Measurements from ENCODE around the gene LRRC26.
"Not testable (repeated sequence)": the region's sequence is repeated elsewhere in the genome, so short reads cannot be mapped to it uniquely, and the experiment has no call there.

LRRC26 gene

DNA sequence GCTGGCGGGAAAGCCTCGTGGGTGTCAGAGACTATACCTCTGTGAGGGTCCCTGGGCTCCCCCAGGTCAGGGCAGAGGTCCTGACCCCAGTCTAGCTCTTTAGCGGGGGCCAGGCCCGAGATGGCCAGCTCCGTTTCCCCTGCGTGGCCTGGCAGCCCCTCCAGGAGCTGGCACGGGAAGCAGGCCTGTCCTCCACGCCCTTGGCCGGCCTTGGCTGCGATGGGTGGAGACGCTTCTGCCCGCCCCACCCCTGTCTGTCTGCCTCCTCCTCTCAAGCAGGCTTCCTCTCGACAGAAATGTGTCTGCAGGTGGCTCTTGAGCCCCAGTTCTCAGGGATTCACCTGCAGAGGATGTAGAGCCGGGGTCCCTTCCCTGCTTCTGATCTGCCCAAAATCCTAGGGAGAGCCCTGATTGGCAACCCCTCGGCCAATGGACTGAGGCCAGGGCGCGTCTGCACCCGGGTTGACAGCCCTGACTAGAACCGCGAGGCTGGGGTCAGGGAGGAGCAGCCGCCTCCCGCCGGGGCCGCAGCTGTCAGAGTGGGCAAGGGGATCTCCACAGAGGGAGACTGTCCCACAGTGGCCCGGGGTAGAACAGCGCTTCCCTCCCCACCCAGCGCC, 33.5 kb downstream of the LRRC26 start:
- no peak for DNase-seq (ENCODE audit: low read depth)

DNA sequence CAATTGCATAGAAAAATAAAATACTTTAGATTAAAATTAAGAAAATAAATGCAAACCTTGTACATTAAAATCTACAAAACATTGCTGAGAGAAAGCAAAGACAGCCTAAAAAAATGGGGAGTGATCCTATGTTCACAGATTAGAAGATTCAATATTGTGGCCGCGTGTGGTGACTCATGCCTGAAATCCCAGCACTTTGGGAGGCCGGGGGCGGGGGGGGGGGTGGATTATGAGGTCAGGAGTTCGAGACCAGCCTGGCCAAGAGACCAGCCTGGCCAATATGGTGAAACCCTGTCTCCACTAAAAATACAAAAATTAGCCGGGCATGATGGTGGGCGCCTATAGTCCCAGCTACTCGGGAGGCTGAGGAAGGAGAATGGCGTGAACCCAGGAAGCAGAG, 34.7 kb downstream of the LRRC26 start:
- not testable (repeated sequence) for DNase-seq (ENCODE audit: low read depth)

DNA sequence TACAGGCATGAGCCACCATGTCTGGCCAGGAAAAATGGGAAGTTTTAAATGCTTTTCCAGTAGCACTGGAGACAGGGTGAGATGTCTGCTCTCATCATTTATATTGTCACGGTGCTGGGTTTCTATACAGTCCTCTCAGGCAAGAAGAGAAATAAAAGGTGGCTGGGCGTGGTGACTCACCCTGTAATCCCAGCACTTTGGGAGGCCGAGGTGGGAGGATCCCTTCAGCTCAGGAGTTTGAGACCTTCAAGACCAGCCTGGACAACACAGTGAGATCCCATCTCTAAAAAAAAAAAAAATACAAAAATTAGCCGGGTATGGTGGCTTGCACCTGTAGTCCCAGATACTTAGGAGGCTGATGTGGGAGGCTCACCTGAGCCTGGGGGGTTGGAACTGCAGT, 35.7 kb downstream of the LRRC26 start:
- no peak for DNase-seq (ENCODE audit: low read depth)

DNA sequence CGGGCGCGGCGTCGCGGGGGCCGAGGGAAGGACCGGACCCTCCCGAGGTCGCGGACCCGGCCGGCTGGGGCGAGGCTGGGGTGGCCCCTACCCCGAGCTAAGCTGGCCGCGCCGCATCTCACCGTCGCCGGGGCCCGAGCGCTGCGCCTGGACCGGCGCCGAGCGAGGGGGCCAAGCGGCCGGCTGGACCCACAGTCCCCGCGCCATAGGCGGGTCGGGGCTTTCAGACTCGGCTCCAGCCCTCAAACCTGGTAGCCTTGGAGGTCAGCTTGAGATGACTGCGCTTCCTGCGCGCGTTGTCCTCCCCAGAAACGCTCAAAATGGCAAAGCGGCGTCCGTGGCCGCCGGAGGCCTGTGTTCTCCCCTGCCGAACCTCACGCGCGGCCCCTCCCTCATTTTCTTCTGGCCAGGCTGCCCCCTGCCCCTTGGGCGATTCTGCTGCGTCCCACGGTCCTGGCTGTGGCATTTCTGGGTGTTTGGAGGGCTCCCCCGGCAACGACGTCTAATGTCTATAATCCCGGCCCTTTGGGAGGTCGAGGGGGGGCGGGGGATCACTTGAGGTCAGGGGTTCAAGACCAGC, 39.6 kb downstream of the LRRC26 start:
- no peak for DNase-seq (ENCODE audit: low read depth)

DNA sequence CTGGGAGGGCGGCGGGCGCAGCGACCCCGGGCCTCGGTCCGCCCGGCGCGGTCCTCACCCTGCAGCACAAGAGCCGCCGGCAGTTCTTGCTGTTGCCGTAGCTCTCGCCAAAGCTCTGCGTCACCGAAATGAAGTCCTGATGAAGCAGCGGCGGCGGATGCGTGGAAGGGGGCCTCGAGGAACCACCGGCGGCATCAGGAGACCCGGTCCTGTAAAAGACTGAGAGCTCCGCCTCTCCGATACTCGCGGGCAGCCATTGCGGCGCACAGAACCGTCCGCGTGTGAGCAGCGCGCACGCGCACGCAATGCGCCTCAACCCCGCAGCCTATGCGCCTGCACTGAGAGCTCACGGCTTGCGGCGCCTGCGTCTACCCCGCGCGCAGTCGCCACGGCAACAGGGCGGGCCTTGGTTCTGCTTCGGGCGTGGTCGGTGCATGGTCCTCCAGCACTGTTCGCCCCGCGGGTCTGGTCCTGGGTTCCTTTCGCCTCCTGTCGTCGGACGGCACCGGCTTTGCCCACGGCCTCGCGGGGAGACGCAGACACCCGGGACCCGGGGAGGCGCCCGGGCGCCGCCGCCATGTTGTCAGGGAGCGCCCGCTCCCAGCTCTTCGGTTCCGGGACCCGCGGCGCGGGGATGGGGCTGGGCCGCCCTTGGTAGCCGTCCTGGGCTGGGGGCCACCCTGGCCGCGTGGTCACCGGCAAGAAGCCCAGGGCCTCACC, 40.2 kb downstream of the LRRC26 start:
- DNase-seq (ENCODE audit: low read depth) = peak; percentile 60

DNA sequence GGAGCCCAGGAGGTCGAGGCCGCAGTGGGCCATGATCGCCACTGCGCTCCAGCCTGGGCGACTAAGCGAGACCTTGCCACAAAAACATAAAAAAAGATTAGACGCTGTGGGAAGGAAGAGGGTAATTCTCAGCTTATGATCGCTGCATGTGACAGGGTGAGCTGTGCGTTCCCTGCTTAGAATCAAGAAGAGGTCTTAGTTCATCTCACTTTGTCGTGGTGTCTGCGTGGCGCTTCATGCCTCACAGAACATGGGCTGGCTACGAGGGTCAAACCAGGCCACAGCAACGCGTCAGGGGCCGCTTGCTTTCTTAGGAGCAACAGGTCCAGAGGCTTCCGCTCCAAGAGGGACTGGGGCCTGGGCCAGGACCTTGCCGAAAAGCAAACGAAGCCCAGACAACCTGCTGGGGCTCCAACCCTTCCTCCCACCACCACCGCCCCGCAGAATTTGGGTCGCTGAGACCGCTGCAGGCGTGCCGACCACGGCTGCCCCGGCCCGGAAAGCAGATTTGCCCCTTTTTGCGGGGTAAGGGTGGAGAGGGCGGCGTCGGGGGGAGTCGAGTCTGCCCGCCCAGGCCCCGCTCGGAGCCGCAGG, 40.9 kb downstream of the LRRC26 start:
- DNase-seq (ENCODE audit: low read depth) = no peak

DNA sequence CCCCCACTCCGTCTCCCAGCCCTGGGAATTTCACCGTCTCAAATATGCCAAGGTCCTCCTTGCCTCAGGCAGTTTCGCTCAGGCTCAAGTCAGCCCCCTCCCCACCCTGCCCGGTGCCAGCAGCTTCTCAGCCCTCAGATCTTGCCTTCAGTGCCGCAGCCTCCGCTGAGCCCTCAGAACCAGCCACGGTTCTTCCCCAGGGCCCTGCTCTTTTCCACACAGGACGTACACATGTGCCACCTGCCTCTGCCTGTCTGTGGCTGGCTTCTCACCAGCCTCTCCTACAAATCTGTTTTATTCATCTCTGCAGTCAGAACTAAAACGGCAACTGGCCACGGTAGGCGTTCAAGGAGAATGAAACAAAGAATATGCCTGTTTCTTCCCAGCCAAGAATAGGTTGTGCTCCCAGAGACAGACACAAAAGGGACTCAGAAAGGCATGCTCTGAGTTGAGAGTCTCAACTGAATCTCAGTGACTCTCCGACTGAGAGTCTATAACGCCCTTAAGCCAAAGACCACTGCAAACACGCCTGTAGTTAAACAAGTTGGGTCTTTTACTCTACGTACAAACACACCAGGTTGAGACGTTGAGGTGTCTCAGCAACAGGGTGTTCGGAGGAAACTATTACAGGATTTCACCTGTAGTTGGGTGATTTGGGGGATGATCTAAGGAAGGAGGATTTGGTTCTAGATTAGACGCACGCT, 41.5 kb downstream of the LRRC26 start:
- DNase-seq (ENCODE audit: low read depth) = no peak

DNA sequence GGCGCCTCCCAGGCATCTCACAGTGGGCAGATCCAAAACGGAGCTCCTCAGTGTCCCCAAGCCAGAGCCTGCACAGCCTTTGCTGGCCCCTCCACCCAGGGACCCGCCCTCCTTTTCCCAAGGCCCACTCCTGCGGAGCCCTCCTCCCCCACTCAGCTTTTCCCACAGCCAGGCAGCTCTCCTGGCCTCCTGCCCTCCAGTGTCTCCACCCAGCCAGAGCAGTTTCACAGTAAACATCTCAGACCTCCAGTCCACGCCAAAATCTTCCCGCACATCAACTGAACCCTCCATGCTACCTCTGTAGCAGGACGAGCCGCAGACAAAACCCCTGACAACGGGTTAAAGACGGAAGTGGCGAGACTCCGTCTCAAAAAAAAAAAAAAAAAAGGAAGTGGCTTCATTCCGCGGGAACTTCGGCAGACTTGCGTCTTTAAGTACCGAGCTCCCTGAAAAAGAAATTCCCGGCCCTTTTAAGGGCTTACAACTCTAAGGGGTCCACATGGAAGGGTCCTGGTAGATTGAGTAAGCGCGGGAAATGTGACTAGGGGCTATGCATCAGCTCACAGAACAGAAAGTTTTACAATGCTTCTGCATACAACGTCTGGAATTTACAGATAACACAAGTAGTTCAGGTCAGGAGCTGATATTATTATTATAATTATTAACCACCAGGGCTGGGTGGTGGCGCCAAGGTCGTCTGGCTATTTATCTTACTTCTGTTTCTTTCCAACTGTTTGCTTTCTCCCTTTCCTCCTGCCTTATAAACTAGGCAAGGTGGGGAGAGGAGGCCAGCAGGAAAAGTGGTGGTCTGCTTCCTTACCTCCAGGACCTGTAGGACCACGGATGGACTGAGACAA, 42.3 kb downstream of the LRRC26 start:
- no peak for DNase-seq (ENCODE audit: low read depth)

DNA sequence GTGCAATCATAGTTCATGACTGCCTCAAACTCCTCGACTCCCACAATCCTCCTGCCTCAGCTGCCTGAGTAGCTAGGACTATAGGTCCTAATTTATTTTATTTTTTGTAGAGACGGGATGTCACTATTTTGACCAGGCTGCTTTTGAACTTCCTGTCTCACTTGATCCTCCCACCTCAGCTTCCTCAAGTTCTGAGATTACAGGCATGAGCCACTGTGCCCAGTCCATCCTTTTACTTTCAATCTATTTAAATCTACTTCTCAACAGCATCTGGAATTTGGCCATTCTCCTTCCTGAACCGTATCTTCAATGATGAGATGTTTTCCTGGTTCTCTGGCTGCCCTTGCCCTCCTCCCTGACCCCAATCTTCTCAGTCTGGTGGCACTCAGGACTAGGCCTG, 43.1 kb downstream of the LRRC26 start:
- DNase-seq (ENCODE audit: low read depth) = no peak

DNA sequence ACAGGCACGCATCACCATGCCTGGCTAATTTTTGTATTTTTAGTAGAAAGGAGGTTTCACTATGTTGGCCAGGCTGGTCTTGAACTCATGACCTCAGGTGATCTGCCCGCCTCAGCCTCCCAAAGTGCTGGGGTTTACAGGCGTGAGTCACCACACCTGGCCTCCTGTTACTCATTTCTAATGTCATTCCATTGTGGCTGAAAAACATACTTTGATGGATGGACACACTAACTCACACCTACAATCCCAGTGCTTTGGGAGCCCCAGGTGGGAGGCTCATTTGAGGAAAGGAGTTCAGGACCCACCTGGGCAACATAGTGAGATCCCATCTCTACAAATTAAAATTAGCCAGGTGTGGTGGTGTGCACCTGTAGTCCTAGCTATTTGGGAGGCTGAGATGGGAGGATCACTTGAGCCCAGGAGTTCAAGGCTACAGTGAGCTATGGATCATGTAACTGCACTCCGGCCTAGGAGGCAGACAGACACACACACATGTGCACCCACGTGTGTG, 45.8 kb downstream of the LRRC26 start:
- DNase-seq (ENCODE audit: low read depth) = not testable (repeated sequence)

DNA sequence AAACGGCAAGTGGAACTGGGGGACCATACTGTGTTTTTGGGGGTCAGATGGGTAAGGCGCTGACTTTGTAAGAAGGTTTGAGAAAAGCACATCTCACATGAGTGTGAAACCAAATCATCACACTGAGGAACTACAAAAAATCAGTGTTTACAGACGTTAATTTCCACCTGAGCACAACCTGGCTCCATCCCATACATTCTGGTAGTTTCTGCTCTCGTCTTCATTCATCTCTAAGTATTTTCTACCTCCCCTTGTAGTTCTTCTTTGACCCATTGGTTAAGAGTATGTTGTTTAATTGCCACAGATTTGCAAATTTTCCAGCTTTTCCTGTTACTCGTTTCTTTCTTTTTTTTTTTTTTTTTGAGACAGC, 46.4 kb downstream of the LRRC26 start:
- DNase-seq (ENCODE audit: low read depth) = no peak

DNA sequence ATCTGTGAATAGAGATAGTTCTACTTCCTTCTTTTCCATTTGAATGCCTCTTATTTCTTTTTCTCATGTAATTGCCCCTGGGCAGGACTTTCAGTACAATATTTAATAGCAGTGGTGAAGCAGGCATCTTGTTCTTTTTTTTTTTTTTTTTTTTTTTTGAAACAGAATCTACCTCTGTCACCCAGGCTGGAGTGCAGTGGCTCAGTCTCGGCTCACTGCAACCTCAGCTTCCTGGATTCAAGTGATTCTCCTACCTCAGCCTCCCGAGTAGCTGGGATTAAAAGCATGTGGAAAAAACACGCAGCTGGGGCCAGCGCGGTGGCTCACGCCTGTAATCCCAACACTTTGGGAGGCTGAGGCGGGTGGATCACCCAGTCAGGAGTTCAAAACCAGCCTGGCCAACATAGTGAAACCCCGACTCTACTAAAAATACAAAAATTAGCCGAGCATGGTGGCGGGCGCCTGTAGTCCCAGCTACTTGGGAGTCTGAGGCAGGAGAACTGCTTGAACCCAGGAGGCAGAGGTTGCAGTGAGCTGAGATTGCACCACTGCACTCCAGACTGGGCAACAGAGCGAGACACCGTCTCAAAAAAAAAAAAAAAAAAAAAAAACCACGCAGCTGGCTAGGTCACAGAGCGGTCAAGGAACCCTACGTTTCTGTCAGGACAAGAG, 46.9 kb downstream of the LRRC26 start:
- not testable (repeated sequence) for DNase-seq (ENCODE audit: low read depth)

DNA sequence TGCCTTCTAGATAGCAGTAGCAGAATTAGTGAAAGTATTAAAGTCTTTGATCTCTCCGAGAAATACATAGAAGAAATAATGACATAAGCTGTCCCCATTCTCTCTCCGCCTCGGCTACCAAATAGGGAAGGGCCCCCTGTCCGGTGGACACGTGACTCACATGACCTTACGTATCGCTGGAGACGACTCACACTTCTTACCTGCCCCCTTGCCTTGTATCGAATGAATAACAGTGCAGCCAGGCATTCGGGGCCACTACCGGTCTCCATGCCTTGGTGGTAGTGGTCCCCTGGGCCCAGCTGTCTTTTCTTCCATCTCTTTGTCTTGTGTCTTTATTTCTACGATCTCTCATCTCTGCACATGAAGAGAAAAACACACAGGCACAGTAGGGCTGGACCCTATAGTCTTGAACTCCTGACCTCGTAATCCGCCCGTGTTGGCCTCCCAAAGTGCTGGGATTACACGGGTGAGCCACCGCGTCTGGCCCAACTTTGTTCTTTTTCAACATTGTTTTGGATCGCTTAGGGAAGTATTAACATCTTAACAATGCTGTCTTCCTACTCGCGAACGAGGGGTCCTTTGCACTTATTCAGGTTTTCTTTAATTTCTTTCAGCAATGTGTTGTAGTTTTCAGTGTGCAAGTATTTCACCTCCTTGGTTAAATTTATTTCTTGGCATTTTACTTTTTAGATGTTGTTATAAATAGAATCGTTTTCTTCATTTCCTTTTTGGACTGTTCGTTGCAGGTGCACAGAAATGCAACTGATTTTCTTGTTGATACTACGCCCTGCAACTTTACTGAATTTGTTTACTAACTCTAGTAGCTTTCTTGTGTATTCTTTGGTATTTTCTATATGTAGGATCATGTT, 47.7 kb downstream of the LRRC26 start:
- not testable (repeated sequence) for DNase-seq (ENCODE audit: low read depth)

Measured in GM04503 (cell line).